Suppressor macrophage treated with lipopolysaccharide for 4 hours (primary cell): ENCODE measurements around the gene TTLL1.
"Not testable (repeated sequence)": the region's sequence is repeated elsewhere in the genome, so short reads cannot be mapped to it uniquely, and the experiment has no call there.

ENCODE experiments used
- DNase-seq: peaks from one replicate; pipeline ENCODE4 v3.0.0-alpha.2; 2020

The TTLL1 gene

DNA sequence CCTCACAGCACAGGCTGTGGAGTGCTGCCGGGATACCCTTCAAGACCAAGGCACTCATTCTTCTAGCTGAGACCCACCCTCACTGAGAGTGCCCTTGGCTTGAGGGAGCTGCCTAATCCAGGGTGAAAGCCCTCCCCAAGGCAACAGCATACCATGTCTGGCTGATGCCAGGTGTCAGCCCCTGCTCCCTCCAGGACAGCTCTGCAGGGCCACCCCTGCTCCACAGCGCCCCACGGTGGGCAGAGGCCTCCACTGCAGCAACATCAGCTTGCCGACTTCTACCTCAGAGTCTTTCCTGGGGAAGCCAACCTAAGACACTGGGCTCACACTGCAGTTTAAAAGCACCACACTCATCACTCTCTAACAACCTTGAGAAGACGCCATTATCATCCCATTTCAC, 29.0 kb downstream of the TTLL1 start:
- peak; percentile 17 for DNase-seq

DNA sequence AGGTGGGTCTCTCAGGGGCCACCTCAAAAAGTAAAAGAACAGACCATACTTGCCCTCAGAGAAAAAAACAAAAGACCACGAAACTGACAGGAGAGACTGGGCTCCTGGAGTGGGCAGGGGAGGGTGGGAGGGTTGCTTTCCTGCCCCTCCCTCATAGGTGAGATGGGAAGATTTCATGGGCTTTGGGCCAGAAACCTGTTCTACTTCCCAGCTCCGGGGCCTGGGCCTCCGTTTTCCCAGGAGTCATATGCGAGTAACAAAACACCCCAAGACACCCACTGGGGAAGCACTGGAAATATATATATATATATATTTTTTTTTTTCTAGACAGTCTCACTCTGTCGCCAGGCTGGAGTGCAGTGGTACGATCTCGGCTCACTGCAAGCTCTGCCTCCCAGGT, 31.6 kb downstream of the TTLL1 start:
- DNase-seq: no peak

DNA sequence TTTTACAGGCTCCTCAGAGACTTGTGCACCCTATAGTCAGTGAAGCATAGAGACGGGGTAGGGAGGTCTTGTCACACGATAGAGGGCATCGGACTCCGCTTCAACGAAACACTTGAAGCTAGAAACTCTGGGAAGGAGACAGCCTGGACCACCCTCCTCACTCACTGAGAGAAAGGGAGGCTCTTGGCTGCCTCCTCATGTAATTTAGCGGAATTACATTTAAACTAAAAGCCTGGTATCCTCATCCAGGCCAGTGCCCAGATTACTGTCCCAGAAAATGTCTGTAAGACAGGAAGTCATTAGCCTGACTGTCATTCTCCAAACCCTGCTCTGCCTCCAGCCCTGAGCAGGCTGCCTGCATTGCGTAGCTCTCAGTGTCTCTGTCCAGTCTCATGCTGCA, 36.0 kb downstream of the TTLL1 start:
- no peak for DNase-seq

- no peak for DNase-seq
Measured at GRCh38 chr22:43050995-43051394, 38.2 kb downstream of the TTLL1 start.

DNA sequence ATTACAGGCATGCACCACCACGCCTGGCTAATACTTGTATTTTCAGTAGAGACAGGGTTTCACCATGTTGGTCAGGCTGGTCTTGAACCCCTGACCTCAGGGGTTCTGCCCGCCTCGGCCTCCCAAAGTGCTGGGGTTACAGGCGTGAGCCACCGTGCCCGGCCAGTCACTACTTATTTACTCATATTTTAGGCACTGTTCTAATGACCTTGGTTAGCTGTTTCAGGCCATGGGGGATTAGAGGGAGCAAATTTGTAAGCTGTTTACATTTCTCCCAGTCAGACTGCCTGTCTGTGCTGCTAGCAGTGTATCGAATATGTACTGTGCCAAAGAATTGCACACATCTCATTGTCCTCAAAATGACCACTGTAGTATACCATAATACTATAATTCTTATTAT, 41.6 kb downstream of the TTLL1 start:
- no peak for DNase-seq

DNA sequence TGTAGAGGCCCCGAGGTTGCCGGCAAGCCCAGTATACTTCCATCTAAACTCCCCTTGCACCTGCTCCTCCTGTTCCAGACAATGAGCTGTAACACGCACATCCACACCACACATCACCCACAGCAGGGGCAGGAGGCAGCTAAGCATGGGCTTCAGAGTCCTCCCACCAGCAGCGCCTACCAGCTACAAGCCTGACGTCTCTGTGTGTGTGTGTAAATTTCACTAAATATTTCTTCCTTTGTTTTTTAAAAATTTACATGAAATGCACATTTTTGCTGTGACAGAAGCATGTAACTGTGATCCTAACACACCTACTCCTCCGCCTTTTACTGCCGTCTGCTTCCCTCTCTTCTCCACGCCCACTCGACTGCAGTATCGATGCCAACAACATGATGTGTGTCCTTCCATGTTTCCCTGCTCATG, 44.9 kb downstream of the TTLL1 start:
- no peak for DNase-seq

- no peak for DNase-seq
Measured at GRCh38 chr22:43042101-43042780, 47.0 kb downstream of the TTLL1 start.

DNA sequence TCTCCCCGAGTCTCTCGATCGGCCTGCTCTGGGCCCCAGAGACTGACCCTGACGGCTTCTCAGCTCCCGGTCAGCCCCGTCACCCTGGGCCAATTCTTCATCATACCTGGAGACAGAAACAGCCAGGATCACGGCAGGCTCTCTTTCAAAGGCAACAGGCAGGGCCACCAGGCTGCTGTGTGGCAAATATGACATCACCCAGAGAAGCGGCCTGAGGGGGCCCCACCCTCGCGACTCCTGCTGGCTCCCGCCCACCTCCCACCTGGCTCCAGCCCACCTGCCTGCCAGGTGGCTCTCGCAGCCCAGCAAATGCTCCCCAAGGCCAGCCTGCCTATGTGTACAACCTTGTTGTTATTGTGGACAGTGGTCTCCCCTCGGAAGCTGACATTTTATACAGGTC, 49.4 kb downstream of the TTLL1 start:
- no peak for DNase-seq

DNA sequence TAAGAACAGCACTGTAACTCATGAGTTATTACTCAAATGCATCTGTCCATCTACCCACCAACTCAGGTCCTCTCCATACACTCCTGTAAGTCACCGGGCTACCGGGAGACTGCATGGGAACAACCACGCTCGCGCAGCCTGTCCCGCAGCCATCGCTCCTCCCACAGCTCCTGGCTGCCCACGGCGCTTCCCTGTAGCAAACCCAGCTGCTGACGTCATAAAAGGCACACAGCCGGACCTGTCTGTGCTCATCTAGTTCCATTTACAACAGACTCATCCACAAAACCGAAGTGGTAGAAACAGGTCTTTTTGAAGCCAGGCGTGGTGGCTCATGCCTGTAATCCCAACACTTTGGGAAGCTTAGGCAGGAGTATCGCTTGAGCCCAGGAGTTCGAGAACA, 50.9 kb downstream of the TTLL1 start:
- no peak for DNase-seq

GRCh38 chr22:43036282-43036829, 52.8 kb downstream of the TTLL1 start:
- DNase-seq: no peak

DNA sequence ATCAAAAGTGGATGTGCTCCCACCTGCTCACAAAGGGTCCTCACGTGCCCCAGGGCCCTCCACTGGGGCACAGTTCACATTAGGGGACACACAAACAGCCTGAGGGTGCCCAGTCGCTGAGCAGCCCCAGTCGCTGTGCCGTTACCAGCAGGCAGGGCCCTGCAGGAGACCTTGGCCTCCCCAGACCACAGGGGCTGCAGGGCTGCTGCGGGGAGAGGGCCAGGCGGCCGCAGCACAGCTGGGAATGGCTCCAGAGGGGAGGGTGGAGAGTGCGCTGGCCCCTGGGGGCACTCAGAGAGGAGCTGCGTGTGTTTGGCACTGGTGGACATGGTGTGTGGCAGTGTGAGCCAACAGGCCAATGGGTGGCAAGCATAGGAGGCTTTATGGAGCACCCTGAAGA, 53.9 kb downstream of the TTLL1 start:
- DNase-seq: no peak

DNA sequence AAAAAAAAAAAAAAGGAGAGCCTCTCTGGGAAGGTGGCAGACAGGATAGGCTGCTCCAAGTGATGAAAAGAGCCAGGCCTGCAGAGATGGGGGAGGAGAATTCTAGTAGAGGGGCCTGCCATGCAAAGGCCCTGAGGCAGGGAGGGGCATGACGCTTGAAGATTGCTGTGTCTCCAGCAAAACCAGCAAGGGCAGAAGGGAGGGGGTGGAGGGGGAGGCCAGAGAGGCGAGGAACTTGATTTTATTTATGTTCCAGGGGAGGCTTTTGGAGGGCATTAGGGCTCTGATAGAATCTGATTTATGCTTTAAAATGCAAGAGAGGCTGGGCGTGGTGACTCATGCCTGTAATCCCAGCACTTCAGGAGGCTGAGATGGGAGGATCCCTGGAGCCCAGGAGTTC, 57.6 kb downstream of the TTLL1 start:
- no peak for DNase-seq

DNA sequence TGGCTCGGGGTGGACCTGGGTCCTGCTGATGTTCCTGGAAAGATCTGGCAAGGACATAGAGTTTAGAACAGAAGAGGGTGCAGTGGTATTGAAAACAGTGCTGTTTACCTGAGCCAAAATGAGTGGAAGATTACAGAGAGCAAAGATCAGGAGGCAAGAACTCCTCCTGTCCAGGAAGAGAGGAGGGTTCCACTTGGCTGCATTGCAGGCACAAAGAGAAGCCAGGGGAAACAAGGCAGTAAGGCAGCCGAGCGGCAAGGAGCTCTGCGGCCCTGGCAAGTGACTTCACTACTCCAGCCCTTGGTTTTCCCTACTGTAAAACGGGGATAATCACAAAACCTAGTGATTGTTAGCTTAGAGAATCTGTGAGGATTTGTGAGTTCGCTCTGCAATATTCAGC, 70.6 kb downstream of the TTLL1 start:
- no peak for DNase-seq

- no peak for DNase-seq
Measured at GRCh38 chr22:43017525-43018460, 71.4 kb downstream of the TTLL1 start.

DNA sequence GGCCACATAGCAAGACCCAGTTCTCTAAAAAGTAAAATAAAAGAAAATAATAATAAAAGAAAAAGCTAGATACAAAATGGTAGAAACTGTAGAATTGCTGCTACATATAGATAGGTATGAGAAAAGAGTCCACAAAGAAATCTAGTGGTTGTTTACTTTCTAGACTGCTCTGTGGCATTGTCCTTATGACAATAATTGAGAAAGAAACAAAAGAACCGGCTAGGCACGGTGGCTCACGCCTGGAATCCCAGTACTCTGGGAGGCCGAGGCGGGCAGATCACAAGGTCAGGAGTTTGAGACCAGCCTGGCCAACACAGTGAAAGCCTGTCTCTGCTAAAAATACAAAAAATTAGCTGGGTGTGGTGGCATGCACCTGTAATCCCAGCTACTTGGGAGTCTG, 73.0 kb downstream of the TTLL1 start:
- not testable (repeated sequence) for DNase-seq

DNA sequence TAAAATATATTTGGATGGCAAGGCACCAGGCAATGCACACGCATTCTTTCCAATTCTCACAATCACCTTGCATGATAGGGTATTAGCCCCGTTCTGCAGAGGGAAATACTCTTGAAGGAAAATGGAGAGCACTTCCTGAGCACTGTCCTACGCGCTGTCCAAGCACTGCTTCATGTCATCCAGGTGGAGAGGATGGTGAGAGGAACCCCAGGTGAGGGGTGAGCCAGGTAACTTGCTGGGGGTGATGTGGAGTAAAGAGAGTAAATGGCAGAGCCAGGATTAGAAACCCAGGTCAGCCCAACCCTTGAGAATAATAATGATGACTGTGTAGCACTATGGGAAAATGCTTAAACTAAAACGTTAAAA, 73.5 kb downstream of the TTLL1 start:
- no peak for DNase-seq

DNA sequence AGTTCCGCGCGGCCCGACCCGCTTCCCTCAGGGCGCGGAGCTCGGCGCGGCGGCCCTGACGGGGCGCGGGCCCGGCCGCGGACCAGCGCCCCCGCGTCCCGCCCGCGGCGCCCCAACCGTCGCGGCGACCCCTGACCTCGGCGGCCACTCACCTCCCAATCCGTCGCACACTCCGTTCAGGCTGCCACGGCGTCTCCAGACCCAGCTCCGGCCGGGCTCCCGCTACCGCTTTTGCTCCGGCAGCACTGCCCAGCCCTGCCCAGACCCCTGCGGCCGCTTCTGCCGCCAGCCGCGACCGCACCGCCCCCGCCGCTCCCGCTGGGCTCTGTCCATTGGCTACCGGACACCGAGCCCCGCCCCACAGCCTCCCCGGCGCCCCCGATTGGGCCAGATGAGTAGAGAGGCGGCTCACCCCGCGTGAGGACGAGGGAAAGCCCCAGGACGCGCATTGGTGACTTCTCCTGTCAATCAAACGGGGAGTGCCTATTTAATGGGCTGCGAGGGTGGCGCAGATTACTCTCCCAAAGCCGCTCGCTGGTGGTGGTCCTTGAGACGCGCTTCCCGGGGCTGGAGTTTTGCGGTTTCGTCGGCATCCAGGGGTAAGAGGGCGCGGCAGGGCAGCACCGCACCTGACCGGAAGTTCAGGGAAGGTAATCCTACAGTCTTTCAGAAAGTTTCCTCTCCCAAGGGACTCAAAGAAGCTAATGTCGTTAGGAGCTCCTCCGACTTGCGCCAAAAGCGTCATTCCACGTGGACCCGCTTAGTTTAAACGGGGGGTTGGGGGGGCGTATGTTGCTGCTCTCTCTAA, 74.1 kb downstream of the TTLL1 start, which contains the start of gene PACSIN2:
PACSIN2 (minus strand) TSS at position 281 of the 808 bp plus-strand sequence. CDS start 103,069 bp downstream, outside the sequence.
- DNase-seq: peak; percentile 100

DNA sequence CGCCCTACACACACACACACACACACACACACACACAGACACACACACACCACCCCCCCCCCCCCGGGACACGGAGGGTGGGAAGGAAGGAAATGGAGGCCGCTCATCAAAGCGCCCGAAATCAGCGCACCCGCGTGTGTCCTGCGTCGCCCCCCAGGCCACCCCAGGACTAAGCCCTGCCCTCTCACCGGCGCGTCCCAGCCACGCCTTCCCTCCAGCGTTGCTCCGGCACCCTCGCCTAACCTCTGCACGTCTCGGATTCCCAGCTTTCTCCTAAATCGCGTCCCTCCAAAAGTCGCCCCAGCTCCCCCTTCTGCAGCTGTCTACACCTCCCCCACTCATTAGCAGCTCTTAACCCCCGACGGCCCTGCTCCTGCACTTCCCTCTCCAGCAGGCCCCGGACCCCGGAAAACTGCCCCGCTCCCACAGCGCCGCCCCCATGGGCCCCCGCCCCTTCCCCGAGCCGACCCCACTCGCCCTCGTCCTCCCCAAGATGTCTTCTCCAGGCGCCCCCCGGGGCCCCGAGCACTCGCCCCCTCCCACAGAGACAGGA, 74.8 kb downstream of the TTLL1 start:
- peak; percentile 39 for DNase-seq

- peak; percentile 63 for DNase-seq
Measured at GRCh38 chr22:43013355-43014315, 75.6 kb downstream of the TTLL1 start.

GRCh38 chr22:43012390-43012789, 76.8 kb downstream of the TTLL1 start:
- DNase-seq: no peak

DNA sequence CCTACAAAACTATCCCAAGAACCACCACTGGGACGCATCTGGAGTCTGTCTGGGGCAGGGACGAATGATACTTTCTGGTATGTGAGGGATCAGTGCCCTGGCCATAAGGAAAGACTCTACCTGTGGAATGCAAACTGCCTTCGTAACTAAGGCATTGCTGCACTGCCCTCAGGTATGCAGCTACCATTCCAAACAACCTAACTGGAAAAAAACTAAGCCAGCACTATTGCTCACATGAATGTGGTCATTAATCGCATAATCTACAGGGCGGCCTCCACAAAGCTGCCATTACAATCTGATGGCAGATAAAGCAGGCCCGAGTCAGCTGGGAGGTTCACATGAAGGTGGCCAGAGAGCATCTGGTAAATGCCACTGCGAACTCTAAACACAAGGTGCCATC, 78.1 kb downstream of the TTLL1 start:
- DNase-seq: no peak
